GM12878 (cell line): ENCODE measurements around the gene SCYGR3.

Experiments used
- CREB1 ChIP-seq: IDR thresholded peaks from 2 replicates; pipeline ENCODE4 v1.6.1; 2012; ENCODE audit warnings: low read depth, mild to moderate bottlenecking, inconsistent platforms
- SIN3A ChIP-seq: IDR thresholded peaks from 2 replicates; pipeline ENCODE4 v1.6.1; 2012; ENCODE audit warnings: low read depth, low read length, improper control_type of control experiment
- SIX5 ChIP-seq: IDR thresholded peaks from 2 replicates; pipeline ENCODE4 v1.6.1; 2011; ENCODE audit warnings: mild to moderate bottlenecking, low read depth, low read length, moderate library complexity; ENCODE audit not compliant: severe bottlenecking

GRCh38 chr2:227625420-227625819 is 10.8 kb upstream of the SCYGR3 start:
- TF ChIP-seq SIN3A (no peak), CREB1 (no peak), SIX5 (no peak)
